Effector memory CD8-positive, alpha-beta T cell (primary cell): ENCODE data around the gene OGFOD3.
"Not testable (repeated sequence)": the region's sequence is repeated elsewhere in the genome, so short reads cannot be mapped to it uniquely, and the experiment has no call there.

Source experiments
- ATAC-seq: fragments of 150-1000 bp; cut with Tn5 transposase; replicated peaks from 2 replicates; pipeline ENCODE4 v1.10.0; 2021; ENCODE audit warnings: mild to moderate bottlenecking, moderate library complexity
- DNase-seq, 3 experiments: peaks; one replicate each; pipeline ENCODE4 v3.0.0; 2021
- H3K27ac Mint-ChIP-seq, 2 donors: one replicate each; pipeline ENCODE4 v1.8.0; 2022; ENCODE audit warnings: mild to moderate bottlenecking in 2 of 2, mixed read lengths in 2 of 2, moderate library complexity in 2 of 2
- H3K27me3 Mint-ChIP-seq, 2 donors: one replicate each; pipeline ENCODE4 v1.8.0; 2022; ENCODE audit warnings: mixed read lengths in 2 of 2
- H3K36me3 Mint-ChIP-seq: one replicate; pipeline ENCODE4 v1.8.0; 2022; ENCODE audit warnings: mild to moderate bottlenecking, moderate library complexity, mixed read lengths; ENCODE audit not compliant: insufficient read depth
- H3K4me1 Mint-ChIP-seq, 2 donors: one replicate each; pipeline ENCODE4 v1.8.0; 2022; ENCODE audit warnings: low read depth in 2 of 2, mixed read lengths in 2 of 2
- H3K4me3 Mint-ChIP-seq, 2 donors: one replicate each; pipeline ENCODE4 v1.8.0; 2022; ENCODE audit warnings: mild to moderate bottlenecking in 2 of 2, mixed read lengths in 2 of 2, moderate library complexity in 2 of 2
- H3K9me3 Mint-ChIP-seq, 2 donors: one replicate each; pipeline ENCODE4 v1.8.0; 2022; ENCODE audit warnings: mixed read lengths in 2 of 2

Gene OGFOD3

GRCh38 chr17:82383411-82383810 lies 35.0 kb downstream of the OGFOD3 start:
- no peak for ATAC-seq
- Mint-ChIP-seq H3K4me1 (peaks cover 4 to 10% of the 10 kb centered on the region in 2 donors), H3K36me3 (peaks cover 4% of the 10 kb centered on the region), H3K27me3 (peaks cover 21 to 80% of the 10 kb centered on the region in 2 donors), H3K27ac (no peak overlapping the region), H3K4me3 (no peak overlapping the region), H3K9me3 (no peaks in the 10 kb centered on the region)
- DNase-seq: no peak

DNA sequence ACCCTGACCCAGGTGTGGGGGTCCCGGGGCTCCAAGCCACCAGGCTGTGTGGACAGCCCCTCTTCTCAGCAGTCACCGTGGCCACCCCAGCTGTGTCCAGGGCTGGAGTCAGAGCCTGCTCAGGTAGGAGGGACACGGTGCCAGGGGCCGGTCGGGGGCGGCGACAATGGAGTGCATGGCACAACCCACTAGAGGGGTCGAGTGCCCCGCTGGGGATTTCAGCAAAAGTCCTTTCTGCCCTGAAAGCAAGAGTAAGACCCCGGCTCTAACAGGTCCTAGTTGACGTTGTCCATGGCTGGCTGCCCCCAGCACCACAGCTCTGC lies 35.5 kb downstream of the OGFOD3 start:
- DNase-seq (no peak), ATAC-seq (no peak)
- Mint-ChIP-seq H3K27ac (no peak overlapping the region), H3K27me3 (peaks cover 22 to 81% of the 10 kb centered on the region in 2 donors), H3K4me1 (peaks cover 4 to 10% of the 10 kb centered on the region in 2 donors), H3K9me3 (no peaks in the 10 kb centered on the region), H3K36me3 (peaks cover 4% of the 10 kb centered on the region), H3K4me3 (no peak overlapping the region)

GRCh38 chr17:82382220-82382932 lies 36.0 kb downstream of the OGFOD3 start:
- H3K27me3 Mint-ChIP-seq: peaks cover 22 to 81% of the 10 kb centered on the region in 2 donors
- not testable (repeated sequence) for H3K36me3 Mint-ChIP-seq, H3K4me1 Mint-ChIP-seq, DNase-seq, ATAC-seq, H3K4me3 Mint-ChIP-seq, H3K9me3 Mint-ChIP-seq, H3K27ac Mint-ChIP-seq

GRCh38 chr17:82381703-82382009 lies 36.7 kb downstream of the OGFOD3 start:
- not testable (repeated sequence) for DNase-seq, H3K4me1 Mint-ChIP-seq, H3K4me3 Mint-ChIP-seq, H3K9me3 Mint-ChIP-seq, H3K36me3 Mint-ChIP-seq, ATAC-seq, H3K27ac Mint-ChIP-seq
- H3K27me3 Mint-ChIP-seq: peaks cover 22 to 78% of the 10 kb centered on the region in 2 donors

- Mint-ChIP-seq H3K9me3 (no peaks in the 10 kb centered on the region), H3K4me1 (peaks cover 4 to 10% of the 10 kb centered on the region in 2 donors), H3K27ac (peak overlapping the region in 1 of 2 donors; percentile 52), H3K27me3 (peaks cover 23 to 77% of the 10 kb centered on the region in 2 donors), H3K36me3 (no peaks in the 10 kb centered on the region), H3K4me3 (no peak overlapping the region)
- DNase-seq (no peak), ATAC-seq (no peak)
These were observed 37.3 kb downstream of the OGFOD3 start for GRCh38 chr17:82380860-82381702.

DNA sequence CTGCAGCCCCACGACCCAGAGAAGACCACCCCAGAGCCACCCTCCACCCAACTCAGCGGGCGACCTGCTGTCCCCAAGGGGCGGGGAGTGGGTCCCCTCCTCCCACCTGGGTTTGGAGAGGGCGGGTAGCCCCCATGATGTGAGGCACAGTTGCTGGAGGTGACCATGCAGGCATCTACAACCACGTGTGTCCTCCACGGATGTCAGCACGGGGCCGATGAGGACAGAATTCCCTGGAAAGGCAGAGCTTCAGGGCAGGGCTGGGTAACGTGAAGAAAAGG lies 39.7 kb downstream of the OGFOD3 start:
- Mint-ChIP-seq H3K27me3 (peaks cover 30 to 69% of the 10 kb centered on the region in 2 donors), H3K4me3 (no peak overlapping the region), H3K36me3 (no peaks in the 10 kb centered on the region), H3K9me3 (no peaks in the 10 kb centered on the region), H3K4me1 (peaks cover 4 to 10% of the 10 kb centered on the region in 2 donors), H3K27ac (no peak overlapping the region)
- DNase-seq: no peak
- no peak for ATAC-seq

DNA sequence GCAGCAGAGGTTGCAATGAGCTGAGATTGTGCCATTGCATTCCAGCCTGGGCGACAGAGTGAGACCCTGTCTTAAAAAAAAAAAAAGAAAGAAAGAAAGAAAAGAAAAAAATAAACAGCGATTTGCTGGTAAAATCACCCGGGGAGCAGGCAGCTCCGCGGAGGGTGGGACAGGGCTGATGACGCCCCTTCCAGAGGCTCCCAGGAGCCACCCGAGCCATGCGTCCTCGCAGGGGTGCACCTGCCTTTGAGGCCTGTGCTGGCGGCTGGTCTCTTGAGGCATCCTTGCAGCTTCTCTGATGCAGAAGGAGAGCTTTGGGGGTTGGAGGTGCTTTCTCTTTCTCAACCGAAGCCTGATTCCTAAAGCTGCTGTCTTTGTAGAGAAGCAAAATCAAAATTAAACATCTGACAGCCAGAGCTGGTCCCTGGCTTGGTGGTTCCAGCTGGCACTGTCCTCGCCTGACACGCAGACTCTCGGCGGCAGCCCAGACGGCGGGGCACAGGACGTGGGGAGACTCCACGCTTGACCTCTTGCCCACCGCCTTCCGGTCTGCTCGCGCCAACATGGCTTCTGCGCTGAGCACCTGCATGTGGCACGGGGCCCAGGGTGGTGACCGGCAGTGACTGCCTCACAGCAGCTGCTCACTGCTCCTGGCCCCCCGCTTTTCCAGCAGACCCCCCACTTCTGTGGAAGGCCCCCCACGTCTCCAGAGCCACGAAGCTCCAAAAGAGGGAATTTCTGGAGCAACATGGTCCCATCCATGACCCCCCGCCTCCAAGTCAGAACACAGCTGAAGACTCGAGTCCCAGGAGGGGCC lies 40.3 kb downstream of the OGFOD3 start:
- Mint-ChIP-seq H3K4me1 (peaks cover 4 to 10% of the 10 kb centered on the region in 2 donors), H3K27me3 (peaks cover 35 to 69% of the 10 kb centered on the region in 2 donors), H3K36me3 (no peaks in the 10 kb centered on the region), H3K4me3 (no peak overlapping the region), H3K27ac (no peak overlapping the region), H3K9me3 (no peaks in the 10 kb centered on the region)
- no peak for ATAC-seq
- DNase-seq: no peak

DNA sequence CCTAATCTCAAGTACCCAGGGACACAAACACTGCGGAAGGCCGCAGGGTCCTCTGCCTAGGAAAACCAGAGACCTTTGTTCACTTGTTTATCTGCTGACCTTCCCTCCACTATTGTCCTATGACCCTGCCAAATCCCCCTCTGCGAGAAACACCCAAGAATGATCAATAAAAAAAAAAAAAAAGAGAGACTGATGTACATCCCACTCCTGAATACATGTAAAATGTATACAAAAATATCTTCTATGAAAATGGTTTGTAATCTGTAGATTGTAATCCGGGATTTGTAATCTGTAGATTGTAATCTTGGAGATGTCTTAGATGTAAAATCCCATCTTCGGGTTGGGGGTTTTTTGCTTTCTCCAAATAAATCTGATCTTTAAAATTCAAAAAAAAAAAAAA lies 41.1 kb downstream of the OGFOD3 start:
- H3K4me1 Mint-ChIP-seq, DNase-seq, ATAC-seq, H3K4me3 Mint-ChIP-seq, H3K27ac Mint-ChIP-seq, H3K36me3 Mint-ChIP-seq, H3K9me3 Mint-ChIP-seq: not testable (repeated sequence)
- H3K27me3 Mint-ChIP-seq: peaks cover 43 to 72% of the 10 kb centered on the region in 2 donors

GRCh38 chr17:82376042-82376730 lies 42.2 kb downstream of the OGFOD3 start:
- no peak for ATAC-seq
- H3K9me3 Mint-ChIP-seq: no peaks in the 10 kb centered on the region
- no peaks in the 10 kb centered on the region for H3K36me3 Mint-ChIP-seq
- DNase-seq: no peak
- no peak overlapping the region for H3K4me3 Mint-ChIP-seq
- no peak overlapping the region for H3K27ac Mint-ChIP-seq
- peaks cover 4 to 7% of the 10 kb centered on the region in 2 donors for H3K4me1 Mint-ChIP-seq
- peaks cover 44 to 69% of the 10 kb centered on the region in 2 donors for H3K27me3 Mint-ChIP-seq

GRCh38 chr17:82375359-82376041 lies 42.9 kb downstream of the OGFOD3 start:
- Mint-ChIP-seq H3K27me3 (peaks cover 46 to 69% of the 10 kb centered on the region in 2 donors), H3K4me1 (peaks cover 6 to 10% of the 10 kb centered on the region in 2 donors), H3K4me3 (no peak overlapping the region), H3K36me3 (no peaks in the 10 kb centered on the region), H3K9me3 (no peaks in the 10 kb centered on the region), H3K27ac (no peak overlapping the region)
- DNase-seq (no peak), ATAC-seq (no peak)

GRCh38 chr17:82374626-82375331 lies 43.6 kb downstream of the OGFOD3 start:
- ATAC-seq: no peak

More at GRCh38 chr17:82374626-82375331, 43.6 kb downstream of the OGFOD3 start:
- Mint-ChIP-seq H3K4me3 (no peak overlapping the region), H3K9me3 (no peaks in the 10 kb centered on the region), H3K4me1 (peaks cover 6% of the 10 kb centered on the region in 2 donors), H3K27me3 (peaks cover 41 to 69% of the 10 kb centered on the region in 2 donors), H3K27ac (no peak overlapping the region), H3K36me3 (peaks cover 3% of the 10 kb centered on the region)
- no peak for DNase-seq
